GF-D8 (cell line): Measurements from ENCODE around the gene TMEM161A.
"Not testable (repeated sequence)": the region's sequence is repeated elsewhere in the genome, so short reads cannot be mapped to it uniquely, and the experiment has no call there.

Experiments
- DNase-seq: peaks from one replicate; lab custom pipeline; 2025; lab: John Stamatoyannopoulos, UW

The TMEM161A gene

DNA sequence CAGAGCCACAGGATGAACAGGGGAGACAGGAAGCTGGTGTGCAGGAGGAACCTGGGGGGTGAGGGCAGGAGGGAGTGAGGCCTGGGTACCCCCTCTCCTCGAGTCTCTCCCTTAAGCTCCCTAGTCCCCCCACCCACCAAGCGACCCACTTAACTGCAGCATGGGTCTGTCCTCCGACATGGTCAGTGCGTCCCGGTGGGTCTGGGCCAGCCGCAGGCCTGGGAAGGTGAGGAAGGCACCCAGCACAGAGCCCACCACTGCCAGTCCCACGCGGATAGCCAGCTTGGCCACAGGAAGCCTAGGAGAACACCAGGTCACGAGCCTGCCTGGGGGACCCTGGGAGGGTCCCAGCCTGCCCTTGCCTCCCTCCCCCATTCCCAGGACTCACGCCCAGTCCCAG, 16.9 kb downstream of the TMEM161A start:
- DNase-seq = no peak

DNA sequence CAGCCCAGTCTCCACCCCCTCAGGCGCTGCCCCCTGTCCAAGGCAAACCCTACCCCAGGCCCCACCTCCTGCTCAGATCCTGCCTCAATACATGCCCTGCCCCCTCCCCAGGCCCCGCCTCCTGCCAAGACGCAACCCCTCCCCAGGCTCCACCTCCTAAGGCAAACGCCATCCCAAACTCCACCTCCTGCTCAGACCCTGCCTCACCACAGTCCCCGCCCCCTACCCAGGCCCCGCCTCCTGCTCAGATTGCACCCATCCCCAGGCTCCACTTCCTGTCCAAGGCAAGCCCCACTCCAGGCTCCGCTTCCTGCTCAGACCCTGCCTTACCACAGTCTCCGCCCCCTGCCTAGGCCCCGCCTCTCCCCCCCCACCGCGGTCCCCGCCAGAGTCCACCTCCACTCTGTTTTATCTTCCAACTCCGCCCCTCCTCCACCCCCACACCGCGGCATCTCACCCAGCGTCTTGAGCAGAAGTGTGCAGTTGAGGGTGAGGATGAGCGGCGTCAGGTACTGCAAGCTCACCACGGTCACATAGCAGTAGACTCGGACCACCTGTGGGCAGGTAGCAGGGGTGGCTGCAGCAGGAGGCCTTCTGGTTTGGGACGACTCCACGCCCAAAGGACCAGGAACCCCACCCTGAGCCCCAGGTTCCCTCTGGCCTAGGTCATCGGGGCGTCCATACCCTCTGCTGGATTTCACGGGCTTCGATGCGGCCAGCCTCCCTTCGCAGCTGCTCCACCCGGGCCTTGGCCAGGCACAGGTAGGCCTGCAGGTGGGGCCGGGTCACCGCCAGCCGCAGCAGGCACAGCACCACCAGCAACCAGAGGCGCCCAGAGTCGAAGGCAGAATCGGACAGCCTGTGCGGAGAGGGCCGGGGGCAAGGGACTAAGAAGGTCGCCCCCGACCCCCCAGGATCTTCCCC, 17.7 kb downstream of the TMEM161A start:
- DNase-seq = no peak

DNA sequence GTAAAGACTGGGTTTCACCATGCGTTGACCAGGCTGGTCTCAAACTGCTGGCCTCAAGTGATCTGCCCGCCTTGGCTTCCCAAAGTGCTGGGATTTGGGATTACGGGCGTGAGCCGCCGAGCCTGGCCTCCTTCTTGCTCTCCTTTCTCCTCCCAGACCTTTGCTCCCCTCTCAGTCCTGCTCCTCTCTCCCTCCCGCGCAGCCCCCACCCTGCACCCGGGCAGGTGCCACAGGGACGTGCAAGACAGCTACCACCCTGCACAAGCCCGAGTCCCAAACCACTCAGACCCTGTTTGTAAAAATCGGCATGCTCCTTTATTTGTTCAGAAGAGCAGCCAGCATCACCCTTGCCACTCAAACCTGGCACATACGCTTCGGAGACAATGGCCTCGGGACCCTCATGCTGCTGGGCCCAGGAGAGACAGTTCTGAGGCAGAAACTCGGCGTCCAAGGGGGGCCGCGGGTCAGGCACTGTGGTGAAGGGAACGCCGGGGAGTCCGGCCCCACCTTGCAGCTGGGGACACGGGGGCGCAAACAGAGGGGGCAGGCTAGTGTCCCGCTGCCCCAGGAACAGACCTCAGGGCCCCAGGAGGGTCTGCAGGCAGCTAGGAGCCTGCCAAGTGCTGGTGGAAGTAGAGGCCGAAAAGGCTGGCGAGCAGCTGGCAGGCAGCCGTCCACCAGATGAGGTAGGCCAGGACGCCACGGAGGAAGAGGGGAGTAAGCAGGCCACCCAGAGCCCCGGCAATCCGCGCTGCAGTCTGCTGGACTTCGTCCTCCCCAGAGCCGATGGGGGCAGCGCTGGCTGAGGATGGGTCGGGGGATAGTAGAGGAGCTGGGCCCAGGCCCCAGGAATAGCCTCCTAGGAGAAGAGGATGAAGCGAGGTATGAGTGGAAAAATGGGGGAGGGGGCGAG, 18.7 kb downstream of the TMEM161A start:
- no peak for DNase-seq

DNA sequence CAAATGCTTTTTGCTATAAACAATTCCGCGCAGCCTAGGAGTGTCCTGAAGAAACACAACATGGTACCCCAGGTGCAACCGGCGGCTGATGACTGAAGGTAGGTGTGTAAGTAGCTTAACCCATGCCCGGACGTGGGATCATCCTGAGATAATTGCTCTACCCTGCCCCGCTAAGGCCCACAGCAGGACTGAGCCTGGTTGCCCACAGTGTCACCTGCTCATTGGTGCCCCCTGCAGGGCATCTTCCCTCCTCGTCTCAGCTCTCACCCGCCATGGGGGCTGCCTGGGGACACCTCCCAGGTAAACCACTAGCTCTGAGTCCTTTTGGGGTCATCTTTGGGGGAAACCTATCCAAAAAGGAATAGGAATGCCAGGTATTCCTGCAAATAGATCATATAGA, 22.3 kb downstream of the TMEM161A start:
- no peak for DNase-seq

DNA sequence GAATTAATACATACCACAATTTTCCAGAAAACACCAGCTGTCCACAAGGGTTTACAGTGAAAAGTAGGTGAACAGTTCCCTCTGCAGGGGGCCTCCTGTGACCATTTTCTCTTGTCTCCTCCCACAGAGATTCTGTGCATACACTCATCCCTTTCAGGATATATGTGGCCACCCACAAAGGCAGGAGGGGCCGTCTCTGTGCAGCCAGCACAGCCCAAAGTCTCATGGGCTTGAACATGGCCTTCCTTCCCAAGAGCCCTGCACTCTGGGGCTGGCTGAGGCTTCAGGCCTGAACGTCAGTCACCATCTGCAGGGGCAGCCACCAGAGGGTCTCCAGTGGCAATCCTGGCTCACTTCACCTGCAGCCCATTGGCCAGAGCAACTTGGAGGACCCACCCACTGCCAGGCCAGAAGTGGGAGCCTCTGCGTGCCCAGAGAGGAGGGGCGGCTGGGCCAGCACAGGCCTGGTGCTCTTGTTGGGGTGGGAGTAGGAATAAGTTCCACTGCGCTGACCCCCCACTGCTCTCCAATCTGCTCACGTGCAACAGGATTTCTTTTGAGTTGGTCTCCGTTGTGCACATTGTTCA, 25.1 kb downstream of the TMEM161A start:
- DNase-seq = no peak

DNA sequence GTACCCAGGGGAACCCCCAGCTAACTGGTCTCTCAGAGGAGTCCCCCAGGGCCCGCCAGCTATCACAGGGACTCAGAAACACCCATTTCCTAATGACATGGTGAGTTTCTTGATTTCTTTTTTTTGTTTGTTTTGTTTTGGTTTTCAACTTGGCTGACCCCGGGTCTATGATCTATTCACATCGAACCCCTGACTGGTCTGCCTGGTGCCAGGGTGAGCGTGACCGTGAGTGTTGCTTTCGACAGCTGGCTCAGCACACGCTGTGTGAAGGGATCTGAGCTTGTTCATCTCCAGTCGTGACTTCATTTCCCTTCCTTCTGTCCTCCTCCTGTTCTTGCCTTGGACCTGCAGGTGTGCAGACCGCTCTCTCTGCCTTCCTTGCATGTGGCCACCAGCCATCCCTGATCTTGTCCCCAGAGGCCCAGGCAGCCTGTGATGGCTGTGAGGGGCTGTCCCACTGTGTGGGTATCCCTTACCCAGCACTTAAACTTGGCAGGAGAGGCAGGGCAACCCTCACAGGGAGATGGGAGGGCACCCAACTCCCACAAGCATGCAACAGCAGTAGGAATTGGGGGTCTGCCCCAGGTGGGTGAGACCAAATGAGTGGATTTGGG, 26.2 kb downstream of the TMEM161A start:
- DNase-seq = no peak

DNA sequence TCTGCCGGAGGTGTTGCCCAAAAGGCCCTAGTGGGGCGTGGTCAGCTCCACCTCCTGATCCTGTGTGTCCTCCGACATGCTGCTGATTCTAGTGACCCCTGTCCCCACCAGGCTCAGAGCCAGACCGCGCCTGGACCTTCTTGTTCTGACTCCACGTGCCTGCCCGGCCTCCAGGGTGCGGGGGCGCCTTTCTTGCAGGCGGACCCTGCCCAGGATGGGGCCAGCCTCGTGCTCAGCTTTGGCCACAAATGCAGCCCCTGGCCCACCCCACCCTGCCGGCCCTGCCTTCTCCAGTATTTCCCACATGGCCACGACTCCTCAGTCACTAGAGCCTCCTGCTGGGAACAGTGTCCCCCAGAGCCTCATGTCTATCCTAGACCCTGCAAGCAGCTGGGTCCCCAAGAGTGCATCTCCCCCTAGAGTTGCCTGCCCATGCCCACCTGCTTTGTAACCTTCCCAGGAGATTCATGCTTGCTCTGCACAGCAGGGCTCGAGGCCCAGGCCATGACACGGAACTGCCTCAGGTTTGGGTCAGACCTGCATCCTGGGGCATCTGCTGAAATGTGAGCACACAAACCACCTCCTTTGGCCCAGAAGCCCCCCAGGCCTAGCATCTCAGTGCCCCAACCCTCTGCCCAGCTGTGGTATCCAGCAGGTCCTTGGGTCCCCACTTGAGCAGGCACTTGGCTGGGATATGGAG, 27.0 kb downstream of the TMEM161A start:
- no peak for DNase-seq

DNA sequence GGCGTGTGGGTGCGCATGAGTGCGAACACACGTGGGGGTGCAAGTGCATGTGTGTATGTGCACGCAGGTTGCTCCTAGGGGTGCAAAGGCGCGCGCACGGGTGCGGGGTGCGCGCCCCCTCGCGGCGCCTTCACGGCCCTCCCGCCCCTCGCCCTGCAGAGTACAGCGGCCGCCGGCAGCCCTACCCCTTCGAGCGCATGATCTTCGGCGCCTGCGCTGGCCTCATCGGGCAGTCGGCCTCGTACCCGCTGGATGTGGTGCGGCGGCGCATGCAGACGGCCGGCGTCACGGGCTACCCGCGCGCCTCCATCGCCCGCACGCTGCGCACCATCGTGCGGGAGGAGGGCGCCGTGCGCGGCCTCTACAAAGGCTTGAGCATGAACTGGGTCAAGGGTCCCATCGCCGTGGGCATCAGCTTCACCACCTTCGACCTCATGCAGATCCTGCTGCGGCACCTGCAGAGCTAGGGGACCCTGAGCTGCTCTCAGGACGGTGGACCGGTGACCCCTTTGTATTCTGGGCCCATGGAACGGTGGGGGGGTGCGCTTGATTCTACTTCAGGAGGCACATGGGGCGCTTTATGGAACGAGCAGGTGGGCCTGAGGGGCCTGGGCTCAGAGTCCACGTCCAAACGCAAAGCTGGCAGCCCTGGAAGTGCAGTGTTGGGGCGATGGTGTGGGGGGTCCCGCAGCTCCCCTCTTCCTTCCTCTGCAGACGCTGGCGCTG, 27.7 kb downstream of the TMEM161A start:
- DNase-seq = no peak

DNA sequence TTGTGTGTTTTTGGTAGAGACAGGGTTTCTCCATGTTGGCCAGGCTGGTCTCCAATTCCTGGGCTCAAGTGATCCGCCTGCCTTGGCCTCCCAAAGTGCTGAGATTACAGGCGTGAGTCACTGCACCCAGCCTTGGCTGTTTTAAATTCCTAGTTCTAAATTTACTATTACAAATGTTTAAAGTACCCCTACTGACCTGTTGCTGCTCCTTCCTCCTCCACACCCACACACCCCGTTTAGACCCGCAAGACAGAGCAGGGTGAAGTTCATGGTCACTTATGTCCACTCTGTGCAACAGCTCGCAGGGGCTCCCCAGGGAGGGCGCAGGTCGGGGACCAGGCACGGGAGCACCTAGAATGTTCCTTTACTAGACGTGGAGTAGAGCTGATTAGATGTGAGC, 28.7 kb downstream of the TMEM161A start:
- DNase-seq = no peak

DNA sequence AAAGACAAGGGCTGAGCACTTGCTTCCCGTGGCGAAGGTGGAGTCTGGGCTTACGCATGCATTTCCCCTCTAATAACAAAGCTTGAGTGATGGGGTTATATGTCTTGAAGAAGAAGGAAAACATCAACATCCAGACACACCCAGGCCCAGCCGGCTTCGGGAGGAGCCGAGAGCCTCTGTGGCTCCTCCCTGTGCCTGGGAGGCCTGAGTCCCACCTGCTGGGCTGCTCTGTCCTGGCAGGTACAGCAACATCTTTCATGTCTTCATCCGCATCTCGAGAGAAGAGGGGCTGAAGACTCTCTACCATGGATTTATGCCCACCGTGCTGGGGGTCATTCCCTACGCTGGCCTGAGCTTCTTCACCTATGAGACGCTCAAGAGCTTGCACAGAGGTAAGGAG, 30.6 kb downstream of the TMEM161A start:
- DNase-seq = no peak

DNA sequence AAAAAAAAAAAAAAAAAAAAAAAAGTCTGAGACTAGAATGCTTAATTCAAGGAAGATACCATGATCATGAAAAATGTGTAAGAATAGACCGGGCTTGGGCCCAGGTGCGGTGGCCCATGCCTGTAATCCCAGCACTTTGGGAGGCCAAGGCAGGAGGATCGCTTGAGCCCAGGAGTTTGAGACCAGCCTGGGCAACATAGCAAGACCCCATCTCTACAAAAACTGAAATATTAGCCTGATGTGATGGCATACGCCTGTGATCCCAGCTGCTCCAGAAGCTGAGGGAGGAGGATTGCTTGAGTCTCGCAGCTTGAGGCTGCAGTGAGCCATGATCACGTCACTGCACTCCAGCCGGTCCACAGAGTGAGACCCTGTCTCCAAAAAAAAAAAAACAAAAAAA, 31.3 kb downstream of the TMEM161A start:
- not testable (repeated sequence) for DNase-seq

DNA sequence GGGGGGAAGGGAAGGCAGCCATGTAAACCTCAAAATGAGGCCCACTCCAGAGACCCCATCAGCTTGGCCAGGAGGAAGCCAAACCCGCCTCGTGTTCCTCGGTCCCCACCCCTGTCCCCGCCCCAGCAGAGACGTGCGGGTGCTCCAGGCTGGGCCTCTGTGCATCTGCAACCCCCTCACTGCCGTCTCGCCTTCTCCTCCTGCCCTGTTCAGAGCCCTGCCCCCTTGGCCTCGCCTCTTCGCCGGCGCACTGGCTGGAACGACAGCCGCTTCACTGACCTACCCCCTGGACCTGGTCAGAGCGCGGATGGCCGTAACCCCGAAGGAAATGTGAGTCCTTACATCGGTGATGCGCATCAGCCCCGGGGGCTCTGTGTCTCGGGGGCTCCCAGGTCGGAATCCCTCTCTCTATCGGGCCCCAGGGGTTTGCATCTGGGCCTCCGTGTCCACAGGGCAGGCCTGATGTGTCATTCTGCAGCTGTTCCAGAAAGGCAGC, 32.2 kb downstream of the TMEM161A start:
- DNase-seq = no peak

DNA sequence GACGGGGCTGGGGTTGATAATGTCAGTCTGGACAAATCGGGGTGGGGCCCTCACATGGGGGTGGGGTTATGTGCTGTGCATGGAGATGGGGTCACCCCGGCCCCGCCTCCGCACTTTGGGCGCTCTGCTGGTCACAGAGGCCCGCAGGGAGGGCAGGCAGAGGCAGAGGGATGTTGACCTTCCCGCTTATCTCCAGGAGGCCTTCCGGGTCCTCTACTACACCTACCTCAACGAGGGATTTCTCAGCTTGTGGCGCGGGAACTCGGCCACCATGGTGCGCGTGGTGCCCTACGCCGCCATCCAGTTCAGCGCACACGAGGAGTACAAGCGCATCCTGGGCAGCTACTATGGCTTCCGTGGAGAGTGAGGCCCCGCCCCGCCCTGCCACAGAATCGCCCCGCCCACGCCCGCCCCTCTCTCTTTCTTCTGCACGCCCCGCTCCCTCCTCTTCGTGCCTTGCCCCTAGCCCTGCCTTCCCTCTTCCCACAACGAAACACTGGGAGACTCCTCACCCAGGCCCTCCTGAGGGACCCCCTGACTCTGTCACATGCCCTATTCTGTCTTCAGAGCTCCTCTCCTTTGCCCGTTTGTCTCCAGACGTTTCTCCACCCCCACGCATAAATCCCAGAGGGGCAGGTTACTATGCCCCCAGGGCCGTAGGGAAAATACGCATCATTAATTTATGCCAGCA, 32.8 kb downstream of the TMEM161A start:
- no peak for DNase-seq

DNA sequence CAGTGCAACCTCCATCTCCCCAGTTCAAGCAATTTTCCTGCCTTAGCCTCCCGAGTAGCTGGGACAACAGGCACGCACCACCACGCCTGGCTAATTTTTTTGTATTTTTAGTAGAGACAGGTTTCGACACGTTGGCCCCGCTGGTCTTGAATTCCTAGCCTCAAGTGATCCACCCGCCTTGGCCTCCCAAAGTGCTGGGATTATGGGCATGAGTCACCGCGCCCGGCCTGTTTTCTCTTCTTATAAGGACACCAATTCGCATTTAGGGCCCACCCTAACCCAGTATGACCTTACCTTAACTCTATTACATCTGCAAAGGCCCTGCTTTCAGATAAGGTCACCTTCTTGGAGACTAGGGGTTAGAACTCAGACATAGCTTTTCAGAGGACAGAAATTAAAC, 35.1 kb downstream of the TMEM161A start:
- DNase-seq = no peak

DNA sequence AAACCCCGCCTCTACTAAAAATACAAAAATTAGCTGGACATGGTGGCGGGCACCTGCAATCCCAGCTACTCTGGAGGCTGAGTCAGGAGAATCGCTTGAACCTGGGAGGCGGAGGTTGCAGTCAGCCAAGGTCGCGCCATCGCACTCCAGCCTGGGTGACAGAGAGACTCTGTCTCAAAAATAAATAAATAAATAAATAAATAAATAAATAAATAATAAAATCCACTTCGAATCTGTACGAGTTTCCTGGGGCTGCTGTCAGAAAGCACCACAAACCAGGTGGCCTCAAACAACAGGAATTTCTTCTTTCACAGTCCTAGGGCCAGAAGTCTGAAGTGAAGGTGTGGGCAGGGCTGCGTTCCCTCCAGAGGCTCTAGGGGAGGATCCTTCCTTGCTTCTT, 35.7 kb downstream of the TMEM161A start:
- DNase-seq = not testable (repeated sequence)

DNA sequence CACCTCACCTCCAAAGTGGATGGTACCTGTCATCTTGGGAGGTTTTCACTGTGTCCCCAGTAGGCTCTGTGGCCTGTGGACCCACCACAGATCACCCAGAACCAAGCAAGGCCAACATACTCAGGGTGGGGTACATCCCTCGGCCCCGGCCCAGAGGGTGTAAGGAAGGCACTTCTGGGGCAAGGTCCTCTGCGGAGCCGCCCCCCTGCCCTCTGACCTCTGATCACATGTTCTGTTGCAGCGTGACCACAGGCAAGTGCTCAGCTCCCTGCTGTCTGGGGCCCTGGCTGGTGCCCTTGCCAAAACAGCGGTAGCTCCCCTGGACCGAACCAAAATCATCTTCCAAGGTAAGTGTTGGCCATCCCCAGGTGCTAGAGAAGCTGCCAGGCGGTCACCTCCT, 36.7 kb downstream of the TMEM161A start:
- no peak for DNase-seq

DNA sequence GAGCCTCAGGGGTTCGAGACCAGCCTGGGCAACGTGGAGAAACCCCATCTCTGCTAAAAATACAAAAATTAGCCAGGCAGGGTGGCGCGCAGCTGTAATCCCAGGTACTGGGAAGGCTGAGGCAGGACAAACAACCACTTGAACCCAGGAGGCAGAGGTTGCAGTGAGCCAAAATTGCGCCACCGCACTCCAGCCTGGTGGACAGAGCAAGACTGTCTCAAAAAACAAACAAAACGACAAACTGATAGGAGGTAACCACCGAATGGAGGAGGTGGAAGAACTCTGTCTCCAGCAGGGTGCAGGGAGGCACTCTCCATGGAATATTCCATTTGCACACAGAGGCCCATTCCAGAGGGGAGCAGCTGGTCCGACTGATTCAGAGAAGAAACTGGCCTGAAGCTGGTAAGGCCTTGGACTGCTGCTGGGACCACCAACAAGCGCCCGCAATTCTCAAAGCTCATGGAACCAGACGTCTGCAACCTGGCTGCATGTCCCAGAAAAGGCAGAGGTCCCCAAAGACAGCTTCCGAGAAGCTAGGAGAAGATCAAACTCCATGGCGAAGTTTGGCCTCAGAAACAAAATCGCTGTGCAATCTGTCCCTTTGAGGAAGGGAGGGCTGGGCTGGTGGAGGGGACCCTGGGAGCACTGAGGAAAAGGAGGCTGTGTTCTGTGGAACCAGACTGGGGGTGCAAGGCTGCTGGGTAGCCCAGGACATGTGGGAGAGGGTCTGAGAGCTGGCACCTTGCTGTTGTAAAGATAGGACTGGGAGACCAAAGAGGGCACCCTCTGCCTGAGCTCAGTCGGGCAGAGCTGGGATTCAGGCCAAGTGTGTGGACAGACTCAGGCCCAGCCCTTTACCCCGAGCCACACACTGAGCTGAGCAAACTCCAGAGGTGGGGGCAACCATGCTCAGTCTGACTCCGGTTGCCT, 39.3 kb downstream of the TMEM161A start:
- DNase-seq = no peak

DNA sequence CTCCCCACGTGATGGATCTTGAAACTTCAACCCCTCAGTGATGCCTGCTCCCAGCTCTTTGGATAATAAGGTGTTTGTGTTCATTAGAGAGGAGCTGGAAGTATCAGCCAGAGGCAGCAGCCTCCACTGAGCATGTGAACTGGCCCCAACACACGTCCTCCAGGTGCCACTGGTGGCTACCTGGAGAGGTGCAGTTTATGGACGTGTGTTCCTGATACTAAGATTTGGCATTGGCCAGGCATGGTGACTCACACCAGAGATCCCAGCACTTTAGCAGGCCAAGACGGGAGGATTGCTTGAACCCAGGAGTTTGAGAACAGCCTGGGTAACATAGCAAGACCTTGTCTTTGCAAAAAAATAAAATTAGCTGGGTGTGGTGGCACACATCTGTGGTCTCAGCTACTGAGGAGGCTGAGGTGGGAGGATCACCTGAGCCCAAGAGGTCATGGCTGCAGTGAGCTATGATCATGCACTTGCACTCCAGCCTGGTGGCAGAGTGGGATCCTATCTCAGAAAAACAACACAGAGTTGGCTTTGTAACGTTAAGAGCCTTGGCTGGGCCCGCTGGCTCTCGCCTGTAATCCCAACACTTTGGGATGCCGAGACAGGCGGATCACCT, 40.1 kb downstream of the TMEM161A start:
- DNase-seq = no peak
